HPDE6-E6E7 (cell line): Measurements from ENCODE around the gene HNRNPU.

ENCODE experiments used
- DNase-seq: peaks from one replicate; pipeline ENCODE4 v3.0.0; 2011; ENCODE audit warnings: missing footprints; ENCODE audit errors: extremely low spot score

The HNRNPU gene

DNA sequence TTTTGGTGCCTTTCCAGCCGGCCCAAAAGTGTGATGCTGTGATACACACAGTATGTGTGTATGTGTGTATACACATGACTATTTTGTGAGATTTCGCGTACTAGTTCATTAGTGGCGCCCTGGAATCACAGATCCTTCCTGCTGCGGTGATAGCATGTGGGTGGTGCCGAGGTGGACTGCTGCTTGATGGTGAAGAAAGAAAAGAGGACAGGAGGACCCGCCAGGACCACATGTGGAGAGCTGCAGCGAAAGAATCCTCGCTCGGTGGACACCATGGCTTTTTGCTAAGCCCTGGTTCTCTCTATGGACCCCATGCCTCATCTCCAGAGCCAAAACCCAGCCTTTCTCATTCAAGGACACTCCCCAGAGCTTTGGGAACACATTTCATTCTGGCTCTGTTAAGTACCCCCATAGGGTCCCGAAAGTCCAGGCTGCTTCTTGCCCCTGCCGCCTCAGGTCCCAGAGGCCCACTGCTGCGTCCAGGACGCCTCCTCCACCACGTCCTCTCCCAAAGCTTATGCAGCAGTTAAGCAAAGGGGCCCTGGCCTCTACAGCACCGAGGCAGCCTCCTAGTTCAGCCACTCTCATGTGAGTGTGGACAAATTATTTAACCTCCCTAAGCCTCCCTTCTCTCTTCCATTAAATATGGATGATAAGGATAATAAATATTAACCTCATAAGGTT is 61.6 kb downstream of the HNRNPU start:
- DNase-seq = no peak

DNA sequence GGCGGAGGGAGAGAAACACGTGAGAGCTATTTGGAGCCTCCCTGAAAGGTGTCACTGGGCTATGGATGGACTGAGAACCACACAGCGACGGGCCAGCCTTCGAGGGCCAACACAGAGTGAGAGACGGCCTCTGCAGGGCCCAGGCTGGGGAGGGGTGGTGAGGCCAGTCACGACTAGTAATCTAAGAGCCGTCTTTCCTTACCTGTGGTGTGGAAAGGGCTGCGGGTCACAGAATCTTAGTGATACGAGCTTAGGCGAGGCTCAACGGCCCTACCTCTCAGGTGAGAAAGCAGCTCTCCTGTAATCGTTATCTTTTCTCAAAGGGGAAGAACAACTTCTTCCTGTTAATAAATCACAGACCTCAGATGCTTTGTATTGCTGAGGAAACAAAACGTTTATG is 62.3 kb downstream of the HNRNPU start:
- no peak for DNase-seq

GRCh38 chr1:244801246-244801645 is 63.1 kb downstream of the HNRNPU start:
- DNase-seq = peak; percentile 14

DNA sequence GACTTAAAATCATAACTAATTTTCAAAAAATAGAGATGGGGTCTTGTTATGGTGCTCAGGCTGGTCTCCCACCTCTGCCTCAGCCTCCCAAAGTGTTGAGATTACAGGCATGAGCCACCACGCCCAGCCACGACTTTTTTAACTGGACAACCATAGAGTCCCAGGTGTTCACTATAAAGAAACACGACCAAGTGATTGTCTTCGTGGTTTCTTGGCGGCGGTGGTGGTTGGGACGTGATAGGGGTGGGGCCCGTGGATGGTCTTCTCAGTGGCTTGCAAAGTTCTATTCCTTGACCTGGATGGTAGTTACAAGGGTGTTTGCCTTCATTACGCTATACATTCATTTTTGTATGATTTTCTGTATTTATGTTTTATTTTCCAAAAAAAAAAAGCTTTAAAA is 63.5 kb downstream of the HNRNPU start:
- DNase-seq = no peak
